Sigmoid colon (tissue), 4 donors: ENCODE results near the gene IL31RA.

Experiments used
- CTCF ChIP-seq, 4 experiments: fragments of 450-650 bp in 3 of 4; fragments of 200-600 bp in 1 of 4; IDR thresholded peaks; one replicate each; pipeline ENCODE4 v1.5.1; 2016 to 2019; ENCODE audit warnings: antibody characterized with exemption in 4 of 4, mild to moderate bottlenecking in 3 of 4, moderate library complexity in 2 of 4
- EP300 ChIP-seq, 4 donors: sonication (generic); formaldehyde crosslinking; IDR thresholded peaks; one replicate each; pipeline ENCODE4 v1.6.1; 2017; ENCODE audit warnings: antibody characterized with exemption in 4 of 4
- POLR2A ChIP-seq, 2 donors: fragments of 450-650 bp; IDR thresholded peaks; one replicate each; pipeline ENCODE4 v1.6.1; 2016; ENCODE audit warnings: antibody characterized with exemption in 2 of 2, mild to moderate bottlenecking in 2 of 2, moderate library complexity in 2 of 2
- POLR2AphosphoS5 ChIP-seq, 4 donors: sonication (generic); formaldehyde crosslinking; IDR thresholded peaks; one replicate each; pipeline ENCODE4 v1.6.1; 2017; ENCODE audit warnings: antibody characterized with exemption in 4 of 4

- no peak for TF ChIP-seq CTCF (IDR thresholded peaks at IDR 0.05)
- no peak for TF ChIP-seq EP300 (IDR thresholded peaks at IDR 0.05)
- TF ChIP-seq POLR2A (IDR thresholded peaks at IDR 0.05): no peak
- no peak for TF ChIP-seq POLR2AphosphoS5 (IDR thresholded peaks at IDR 0.05)
Measured at GRCh38 chr5:55899344-55899743, 48.2 kb downstream of the IL31RA start.
